Measurements from ENCODE around the gene ARL5A. TPM values are rescaled to one million over a fixed set of nuclear protein-coding genes. Genes with fewer than 3 reads are reported as not detected.

ARL5A gene
- total RNA-seq, 1 donor from 2014 or later, result 21.9 TPM

- H3K4me3 ChIP-seq (ENCODE audit: low read length in 3 of 3), result peak overlapping the region in 2 of 3 donors; percentile 25 to 26
- H3K27ac ChIP-seq (ENCODE audit: low read depth, low read length), result peak overlapping the region; percentile 91
- H3K27me3 ChIP-seq (ENCODE audit: control insufficient read depth in 3 of 3, insufficient read depth in 3 of 3, low read length in 3 of 3), result no peaks in the 10 kb centered on the region
- H3K9me3 ChIP-seq (ENCODE audit: control insufficient read depth in 3 of 3, low read length in 3 of 3), result no peaks in the 10 kb centered on the region
- H3K36me3 ChIP-seq (ENCODE audit: control insufficient read depth in 3 of 3, insufficient read depth in 3 of 3, low read length in 3 of 3), result peaks cover 0 to 6% (median 2%) of the 10 kb centered on the region in 3 donors
- peak overlapping the region; percentile 50 to 76 (median 60) for H3K9ac ChIP-seq (ENCODE audit: low read depth in 1 of 3, low read length in 3 of 3)
- peaks cover 3 to 10% (median 4%) of the 10 kb centered on the region in 3 donors for H3K4me1 ChIP-seq (ENCODE audit: control insufficient read depth in 3 of 3, insufficient read depth in 3 of 3, low read length in 3 of 3)
Observed at GRCh38 chr2:151786483-151786882, 41.7 kb downstream of the ARL5A start.

DNA sequence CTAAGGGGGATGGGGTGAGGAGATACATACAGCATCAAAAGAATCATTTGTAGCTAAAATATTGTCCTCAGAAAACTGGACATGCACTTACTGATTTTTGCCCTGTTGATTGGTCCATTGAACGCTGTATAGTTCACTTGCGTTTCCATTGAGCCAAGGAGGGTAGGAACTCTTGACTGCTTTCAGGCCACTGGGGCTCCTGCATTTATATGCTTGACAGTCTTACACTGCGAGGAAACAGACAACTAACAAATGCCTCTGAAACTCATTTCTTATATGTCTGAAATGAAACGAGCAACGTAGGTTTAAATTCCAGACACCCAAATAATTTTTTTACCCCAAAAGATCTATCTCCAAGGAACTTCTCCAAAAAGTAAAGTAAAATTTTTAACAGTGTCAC, 42.1 kb downstream of the ARL5A start:
- H3K9ac ChIP-seq (ENCODE audit: low read depth in 1 of 3, low read length in 3 of 3), result peak overlapping the region; percentile 50 to 76 (median 60)
- peak overlapping the region; percentile 3 to 26 (median 25) for H3K4me3 ChIP-seq (ENCODE audit: low read length in 3 of 3)
- H3K36me3 ChIP-seq (ENCODE audit: control insufficient read depth in 3 of 3, insufficient read depth in 3 of 3, low read length in 3 of 3), result peaks cover 0 to 10% (median 4%) of the 10 kb centered on the region in 3 donors
- H3K27ac ChIP-seq (ENCODE audit: low read depth, low read length), result peak overlapping the region; percentile 91
- H3K4me1 ChIP-seq (ENCODE audit: control insufficient read depth in 3 of 3, insufficient read depth in 3 of 3, low read length in 3 of 3), result peaks cover 3 to 10% (median 4%) of the 10 kb centered on the region in 3 donors
- no peaks in the 10 kb centered on the region for H3K27me3 ChIP-seq (ENCODE audit: control insufficient read depth in 3 of 3, insufficient read depth in 3 of 3, low read length in 3 of 3)
- no peaks in the 10 kb centered on the region for H3K9me3 ChIP-seq (ENCODE audit: control insufficient read depth in 3 of 3, low read length in 3 of 3)

- H3K36me3 ChIP-seq (ENCODE audit: control insufficient read depth in 3 of 3, insufficient read depth in 3 of 3, low read length in 3 of 3), result peaks cover 0 to 11% (median 4%) of the 10 kb centered on the region in 3 donors
- H3K4me1 ChIP-seq (ENCODE audit: control insufficient read depth in 3 of 3, insufficient read depth in 3 of 3, low read length in 3 of 3), result peaks cover 3 to 10% (median 4%) of the 10 kb centered on the region in 3 donors
- H3K9ac ChIP-seq (ENCODE audit: low read depth in 1 of 3, low read length in 3 of 3), result no peak overlapping the region
- no peaks in the 10 kb centered on the region for H3K9me3 ChIP-seq (ENCODE audit: control insufficient read depth in 3 of 3, low read length in 3 of 3)
- H3K27ac ChIP-seq (ENCODE audit: low read depth, low read length), result no peak overlapping the region
- no peak overlapping the region for H3K4me3 ChIP-seq (ENCODE audit: low read length in 3 of 3)
- no peaks in the 10 kb centered on the region for H3K27me3 ChIP-seq (ENCODE audit: control insufficient read depth in 3 of 3, insufficient read depth in 3 of 3, low read length in 3 of 3)
Observed at GRCh38 chr2:151783133-151783520, 45.1 kb downstream of the ARL5A start.

DNA sequence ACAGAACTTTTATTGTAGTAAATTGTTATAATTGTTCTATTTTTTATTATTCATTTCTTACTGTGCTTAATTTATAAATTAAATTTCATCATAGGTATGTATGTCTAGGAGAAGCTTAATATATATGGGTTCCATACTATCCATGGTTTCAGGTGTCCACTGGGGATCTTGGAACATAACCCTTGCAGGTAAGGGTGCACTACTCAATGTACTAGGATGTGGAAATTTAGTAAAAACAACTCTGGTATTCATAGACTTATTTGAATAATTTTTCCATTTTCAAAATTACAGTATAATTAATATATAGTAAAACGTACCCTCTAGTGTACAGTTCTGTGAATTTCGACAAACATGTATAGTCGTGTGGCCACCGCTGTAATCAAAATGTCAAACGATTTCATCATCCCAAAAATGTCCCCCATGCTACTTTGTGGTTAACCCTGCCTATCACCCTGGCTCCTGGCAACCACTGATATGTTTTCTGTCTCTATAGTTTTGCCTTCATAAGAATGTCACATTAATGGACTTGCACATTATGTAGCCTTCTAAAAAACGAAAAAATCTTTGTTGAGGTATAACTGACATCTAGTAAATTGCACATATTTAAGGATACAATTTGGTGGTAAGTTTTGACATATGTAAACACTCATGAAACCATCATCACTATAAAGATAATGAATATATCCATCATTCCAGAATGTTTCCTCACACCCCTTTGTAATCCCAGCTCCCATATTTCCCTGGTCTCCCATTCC, 45.7 kb downstream of the ARL5A start:
- no peaks in the 10 kb centered on the region for H3K9me3 ChIP-seq (ENCODE audit: control insufficient read depth in 3 of 3, low read length in 3 of 3)
- H3K4me1 ChIP-seq (ENCODE audit: control insufficient read depth in 3 of 3, insufficient read depth in 3 of 3, low read length in 3 of 3), result peaks cover 3 to 7% (median 4%) of the 10 kb centered on the region in 3 donors
- H3K27ac ChIP-seq (ENCODE audit: low read depth, low read length), result no peak overlapping the region
- no peak overlapping the region for H3K4me3 ChIP-seq (ENCODE audit: low read length in 3 of 3)
- no peaks in the 10 kb centered on the region for H3K27me3 ChIP-seq (ENCODE audit: control insufficient read depth in 3 of 3, insufficient read depth in 3 of 3, low read length in 3 of 3)
- H3K36me3 ChIP-seq (ENCODE audit: control insufficient read depth in 3 of 3, insufficient read depth in 3 of 3, low read length in 3 of 3), result peaks cover 0 to 11% (median 4%) of the 10 kb centered on the region in 3 donors
- H3K9ac ChIP-seq (ENCODE audit: low read depth in 1 of 3, low read length in 3 of 3), result no peak overlapping the region

DNA sequence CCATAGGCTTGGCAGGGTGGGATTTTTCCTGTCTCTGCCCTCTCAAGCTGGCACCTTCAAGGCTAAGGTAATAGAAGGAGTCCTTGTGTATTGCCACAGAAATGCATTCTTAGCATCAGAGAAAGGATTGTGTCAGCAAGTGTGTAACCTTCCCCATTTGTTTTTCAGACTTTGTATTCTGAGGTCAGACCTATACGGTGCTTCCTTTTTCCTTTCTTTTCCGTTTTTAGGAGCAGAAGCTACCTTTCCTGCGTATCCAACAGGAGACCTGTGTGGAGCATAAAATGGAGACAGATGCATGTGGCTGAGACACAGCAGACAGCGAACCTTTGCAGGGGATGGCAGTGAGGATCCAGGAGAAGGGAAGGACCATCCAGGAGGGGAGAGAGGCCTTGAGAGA, 46.6 kb downstream of the ARL5A start:
- H3K4me1 ChIP-seq (ENCODE audit: control insufficient read depth in 3 of 3, insufficient read depth in 3 of 3, low read length in 3 of 3), result peaks cover 3 to 7% (median 4%) of the 10 kb centered on the region in 3 donors
- H3K9ac ChIP-seq (ENCODE audit: low read depth in 1 of 3, low read length in 3 of 3), result no peak overlapping the region
- no peaks in the 10 kb centered on the region for H3K9me3 ChIP-seq (ENCODE audit: control insufficient read depth in 3 of 3, low read length in 3 of 3)
- no peak overlapping the region for H3K27ac ChIP-seq (ENCODE audit: low read depth, low read length)
- peaks cover 0 to 11% (median 4%) of the 10 kb centered on the region in 3 donors for H3K36me3 ChIP-seq (ENCODE audit: control insufficient read depth in 3 of 3, insufficient read depth in 3 of 3, low read length in 3 of 3)
- no peak overlapping the region for H3K4me3 ChIP-seq (ENCODE audit: low read length in 3 of 3)
- H3K27me3 ChIP-seq (ENCODE audit: control insufficient read depth in 3 of 3, insufficient read depth in 3 of 3, low read length in 3 of 3), result no peaks in the 10 kb centered on the region

GRCh38 chr2:151780938-151781337, 47.3 kb downstream of the ARL5A start:
- no peaks in the 10 kb centered on the region for H3K9me3 ChIP-seq (ENCODE audit: control insufficient read depth in 3 of 3, low read length in 3 of 3)
- peaks cover 3 to 7% (median 4%) of the 10 kb centered on the region in 3 donors for H3K4me1 ChIP-seq (ENCODE audit: control insufficient read depth in 3 of 3, insufficient read depth in 3 of 3, low read length in 3 of 3)
- H3K36me3 ChIP-seq (ENCODE audit: control insufficient read depth in 3 of 3, insufficient read depth in 3 of 3, low read length in 3 of 3), result peaks cover 0 to 13% (median 4%) of the 10 kb centered on the region in 3 donors
- H3K27me3 ChIP-seq (ENCODE audit: control insufficient read depth in 3 of 3, insufficient read depth in 3 of 3, low read length in 3 of 3), result no peaks in the 10 kb centered on the region
- no peak overlapping the region for H3K9ac ChIP-seq (ENCODE audit: low read depth in 1 of 3, low read length in 3 of 3)
- no peak overlapping the region for H3K4me3 ChIP-seq (ENCODE audit: low read length in 3 of 3)
- H3K27ac ChIP-seq (ENCODE audit: low read depth, low read length), result no peak overlapping the region

- no peak overlapping the region for H3K9ac ChIP-seq (ENCODE audit: low read depth in 1 of 3, low read length in 3 of 3)
- H3K4me3 ChIP-seq (ENCODE audit: low read length in 3 of 3), result no peak overlapping the region
- no peak overlapping the region for H3K27ac ChIP-seq (ENCODE audit: low read depth, low read length)
- no peaks in the 10 kb centered on the region for H3K9me3 ChIP-seq (ENCODE audit: control insufficient read depth in 3 of 3, low read length in 3 of 3)
- H3K36me3 ChIP-seq (ENCODE audit: control insufficient read depth in 3 of 3, insufficient read depth in 3 of 3, low read length in 3 of 3), result peaks cover 0 to 10% (median 4%) of the 10 kb centered on the region in 3 donors
- H3K4me1 ChIP-seq (ENCODE audit: control insufficient read depth in 3 of 3, insufficient read depth in 3 of 3, low read length in 3 of 3), result peaks cover 12 to 16% (median 14%) of the 10 kb centered on the region in 3 donors
- H3K27me3 ChIP-seq (ENCODE audit: control insufficient read depth in 3 of 3, insufficient read depth in 3 of 3, low read length in 3 of 3), result no peaks in the 10 kb centered on the region
Observed at GRCh38 chr2:151777935-151778334, 50.3 kb downstream of the ARL5A start.

GRCh38 chr2:151777487-151777886, 50.7 kb downstream of the ARL5A start:
- no peaks in the 10 kb centered on the region for H3K27me3 ChIP-seq (ENCODE audit: control insufficient read depth in 3 of 3, insufficient read depth in 3 of 3, low read length in 3 of 3)

DNA sequence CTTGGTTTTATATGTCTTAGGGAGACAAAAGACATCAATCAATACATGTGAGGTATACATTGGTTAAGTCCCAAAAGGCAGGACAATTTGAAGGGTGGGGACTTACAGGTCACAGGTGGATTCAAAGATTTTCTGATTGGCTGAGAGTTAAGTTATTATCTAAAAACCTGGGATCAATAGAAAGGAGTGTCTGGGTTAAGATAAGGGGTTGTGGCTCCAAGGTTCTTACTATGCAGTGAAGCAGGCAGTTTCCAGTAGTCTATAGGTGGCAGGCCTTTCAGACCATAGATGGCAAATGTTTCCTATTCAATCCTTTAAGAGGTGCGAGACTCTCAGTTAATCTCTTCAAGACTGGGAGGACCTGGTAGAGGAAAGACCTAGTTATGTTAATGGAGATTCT, 51.9 kb downstream of the ARL5A start:
- H3K27me3 ChIP-seq (ENCODE audit: control insufficient read depth in 3 of 3, insufficient read depth in 3 of 3, low read length in 3 of 3), result no peaks in the 10 kb centered on the region
- no peak overlapping the region for H3K27ac ChIP-seq (ENCODE audit: low read depth, low read length)
- H3K9ac ChIP-seq (ENCODE audit: low read depth in 1 of 3, low read length in 3 of 3), result no peak overlapping the region
- H3K36me3 ChIP-seq (ENCODE audit: control insufficient read depth in 3 of 3, insufficient read depth in 3 of 3, low read length in 3 of 3), result peaks cover 0 to 7% (median under 1%) of the 10 kb centered on the region in 3 donors
- H3K4me1 ChIP-seq (ENCODE audit: control insufficient read depth in 3 of 3, insufficient read depth in 3 of 3, low read length in 3 of 3), result peaks cover 26 to 30% (median 29%) of the 10 kb centered on the region in 3 donors
- no peaks in the 10 kb centered on the region for H3K9me3 ChIP-seq (ENCODE audit: control insufficient read depth in 3 of 3, low read length in 3 of 3)
- no peak overlapping the region for H3K4me3 ChIP-seq (ENCODE audit: low read length in 3 of 3)

More at GRCh38 chr2:151777487-151777886, 50.7 kb downstream of the ARL5A start:
- H3K27ac ChIP-seq (ENCODE audit: low read depth, low read length), result no peak overlapping the region
- H3K9ac ChIP-seq (ENCODE audit: low read depth in 1 of 3, low read length in 3 of 3), result no peak overlapping the region
- H3K9me3 ChIP-seq (ENCODE audit: control insufficient read depth in 3 of 3, low read length in 3 of 3), result no peaks in the 10 kb centered on the region
- peaks cover 0 to 10% (median 4%) of the 10 kb centered on the region in 3 donors for H3K36me3 ChIP-seq (ENCODE audit: control insufficient read depth in 3 of 3, insufficient read depth in 3 of 3, low read length in 3 of 3)
- H3K4me3 ChIP-seq (ENCODE audit: low read length in 3 of 3), result no peak overlapping the region
- H3K4me1 ChIP-seq (ENCODE audit: control insufficient read depth in 3 of 3, insufficient read depth in 3 of 3, low read length in 3 of 3), result peaks cover 15 to 19% (median 19%) of the 10 kb centered on the region in 3 donors

DNA sequence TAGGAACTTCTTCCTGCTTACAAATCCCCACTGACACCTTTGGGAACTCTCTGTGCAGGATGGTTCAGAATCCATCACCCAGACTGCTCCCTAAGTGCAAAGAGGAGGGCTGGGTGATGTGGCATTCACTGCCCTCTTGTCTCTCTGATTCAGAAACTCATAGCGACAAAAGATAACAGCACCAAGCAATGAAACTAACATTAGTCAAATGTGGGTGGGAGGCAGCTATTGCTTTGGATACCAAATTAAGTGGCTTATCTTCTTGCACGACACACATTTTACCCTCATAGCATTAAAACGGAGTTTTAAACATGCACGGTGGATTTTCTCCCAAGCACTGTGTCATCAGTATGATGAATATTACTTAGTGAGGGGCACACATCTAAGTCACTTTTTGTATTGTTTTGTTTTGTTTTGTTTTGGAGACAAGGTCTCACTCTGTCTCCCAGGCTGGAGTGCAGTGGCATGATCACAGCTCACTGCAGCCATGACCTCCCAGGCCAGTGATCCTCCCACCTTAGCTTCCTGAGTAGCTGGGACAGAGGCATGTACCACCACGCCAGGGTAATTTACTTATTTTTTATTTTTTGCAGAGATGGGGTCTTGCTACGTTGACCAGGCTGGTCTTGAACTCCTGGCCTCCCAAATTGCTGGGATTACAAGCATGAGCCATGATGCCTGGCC, 53.0 kb downstream of the ARL5A start:
- Histone ChIP-seq H3K27ac (ENCODE audit: low read depth, low read length) (peak overlapping the region; percentile 90), H3K36me3 (ENCODE audit: control insufficient read depth in 3 of 3, insufficient read depth in 3 of 3, low read length in 3 of 3) (peaks cover 0 to 3% (median 0%) of the 10 kb centered on the region in 3 donors), H3K27me3 (ENCODE audit: control insufficient read depth in 3 of 3, insufficient read depth in 3 of 3, low read length in 3 of 3) (no peaks in the 10 kb centered on the region), H3K9me3 (ENCODE audit: control insufficient read depth in 3 of 3, low read length in 3 of 3) (no peaks in the 10 kb centered on the region), H3K4me3 (ENCODE audit: low read length in 3 of 3) (peak overlapping the region in 1 of 3 donors; percentile 29), H3K4me1 (ENCODE audit: control insufficient read depth in 3 of 3, insufficient read depth in 3 of 3, low read length in 3 of 3) (peaks cover 33 to 36% (median 34%) of the 10 kb centered on the region in 3 donors), H3K9ac (ENCODE audit: low read depth in 1 of 3, low read length in 3 of 3) (peak overlapping the region in 2 of 3 donors; percentile 60 to 75)

Measured in skeletal muscle tissue (tissue), 4 donors.